ENCODE results near the gene CRTC2. TPM values are rescaled to one million over a fixed set of nuclear protein-coding genes. Genes with fewer than 3 reads are reported as not detected.
"Not testable (repeated sequence)": the region's sequence is repeated elsewhere in the genome, so short reads cannot be mapped to it uniquely, and the experiment has no call there.

Gene CRTC2
- total and polyA plus RNA-seq, 9 of the 15 experiments (the other 6 are each of a cell fraction or from before 2014, with no cell fraction given): 2.7 to 26.4 (median 10.2) TPM

DNA sequence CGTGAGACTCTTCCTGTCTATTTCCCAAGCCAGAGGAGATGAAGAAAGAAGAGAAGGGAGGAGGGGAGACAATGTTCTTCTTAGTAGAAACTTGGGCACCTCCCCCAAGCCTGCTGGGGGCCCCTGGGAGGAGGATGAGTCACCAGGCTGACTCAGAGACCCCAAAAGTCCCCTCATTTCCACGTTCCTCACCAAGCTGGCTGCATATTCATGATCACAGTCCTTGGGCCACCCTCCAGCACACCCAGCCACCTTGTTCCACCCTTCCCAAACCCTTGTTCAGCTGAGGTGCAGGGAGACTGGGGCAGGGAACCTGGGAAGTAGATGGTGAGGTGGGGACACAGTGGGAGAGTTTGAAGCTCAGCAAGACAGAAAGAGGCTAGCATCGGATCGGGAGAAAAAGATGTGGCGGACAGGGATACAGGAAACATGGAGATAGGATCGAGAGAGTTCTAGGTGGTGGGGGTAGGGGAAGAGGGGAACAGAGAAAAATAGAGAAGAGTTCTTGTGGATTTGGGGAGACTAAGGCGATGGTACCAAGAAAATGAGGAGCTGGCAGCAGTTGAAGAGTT is 27.0 kb upstream of the CRTC2 start (continued):
- no peak for TF ChIP-seq POLR2H (tag; IDR thresholded peaks at IDR 0.05; ENCODE audit: low read depth)
- no peak for TF ChIP-seq KLF13 (tag; IDR thresholded peaks at IDR 0.05; ENCODE audit: borderline replicate concordance, low read depth)
- TF ChIP-seq ZNF431 (CRISPR knock-in tag; IDR thresholded peaks at IDR 0.05): no peak
- peak; percentile 67; the same call in 1 of the 2 replicates for TF ChIP-seq GATAD2A (IDR thresholded peaks at IDR 0.05)
- TF ChIP-seq KHSRP (IDR thresholded peaks at IDR 0.05): no peak
- 0 out of 2 replicates have a peak, but pooled peaks have one; percentile 40 for TF ChIP-seq MTA1 (IDR thresholded peaks at IDR 0.05; ENCODE audit: borderline replicate concordance)

DNA sequence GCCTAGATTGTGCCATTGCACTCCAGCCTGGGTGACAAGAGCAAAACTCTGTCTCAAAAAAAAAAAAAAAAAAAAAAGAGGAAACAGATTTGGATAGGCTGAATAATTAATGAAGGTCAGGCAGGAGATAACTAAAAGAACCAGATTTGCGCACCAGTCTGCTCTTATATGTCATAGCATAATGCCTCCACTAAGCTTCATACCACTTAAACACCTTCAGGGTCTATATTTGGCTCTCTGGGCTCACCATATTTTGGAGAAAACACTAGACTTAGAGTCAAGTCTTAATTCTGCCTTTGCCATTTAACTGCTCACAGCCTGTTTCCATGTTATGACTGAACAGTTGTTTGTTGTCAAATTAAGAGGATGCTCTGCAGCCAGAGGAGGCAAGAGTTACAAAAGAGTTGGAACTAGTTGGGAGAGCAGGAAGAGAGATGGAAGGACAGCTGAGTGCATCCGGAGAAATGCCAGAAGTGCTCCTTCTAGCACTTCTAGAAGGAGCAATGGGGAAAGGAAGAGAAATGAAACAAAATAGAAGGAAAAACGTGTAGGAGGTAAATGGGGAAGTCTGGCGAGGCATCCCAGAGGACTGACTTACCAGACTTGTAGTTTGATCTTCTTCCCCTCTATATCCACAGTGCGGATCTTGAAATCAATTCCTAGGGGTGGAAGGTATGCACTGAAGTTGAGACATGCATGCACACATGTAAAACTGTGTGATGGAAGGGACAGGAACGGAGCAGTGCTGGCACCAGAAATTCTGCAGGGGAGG is 25.9 kb upstream of the CRTC2 start:
- POLR2A ChIA-PET: interaction anchor here (0.6 to 1.8 kb wide), 3 partner anchors 10 to 120 kb away, joined by 3 to 6 read pairs (median 5); partner anchors contain the start of gene DENND4B
- Histone ChIP-seq H3K4me3 (peak overlapping the region; percentile 55; the same call in 1 of the 2 replicates), H3K79me2 (ENCODE audit: control insufficient read depth, insufficient read depth, low read length) (peaks cover 15% of the 10 kb centered on the region), H3K9me1 (ENCODE audit: control insufficient read depth, insufficient read depth, low read length) (no peaks in the 10 kb centered on the region), H4K20me1 (replicated peaks; ENCODE audit: control insufficient read depth, insufficient read depth, low read length) (no peaks in the 10 kb centered on the region), H3K4me2 (ENCODE audit: insufficient read depth, low read length) (peak overlapping the region; percentile 94), H3K36me3 (ENCODE audit: control insufficient read depth, insufficient read depth, low read length) (peaks cover 21% of the 10 kb centered on the region; the same call in 2 of the 3 replicates), H3K27me3 (ENCODE audit: control insufficient read depth in 2 of 2, insufficient read depth in 2 of 2, low read length in 2 of 2) (no peaks in the 10 kb centered on the region), H2AFZ (ENCODE audit: low read depth, low read length) (no peak overlapping the region), H3K4me1 (replicated peaks in 1 of 2; ENCODE audit: control insufficient read depth in 2 of 2, insufficient read depth in 2 of 2, low read length in 2 of 2) (peaks cover 5 to 15% of the 10 kb centered on the region in 2 experiments; a peak in 4 of 5 replicates), H3K9ac (ENCODE audit: insufficient read depth in 1 of 2, low read depth in 2 of 2, low read length in 2 of 2) (peak overlapping the region in 1 of 2 experiments; percentile 89; a peak in 3 of 4 replicates), H3K9me3 (replicated peaks; ENCODE audit: control insufficient read depth, insufficient read depth, low read depth, low read length) (no peaks in the 10 kb centered on the region), H3K27ac (ENCODE audit: extremely low read depth, low read depth, low read length) (no peak overlapping the region; the same call in 2 of the 3 replicates)
- DNase-seq (ENCODE audit: extremely low read depth in 1 of 4, low spot score in 3 of 4) (no peak), ATAC-seq (no peak), FAIRE-seq (no peak)
- CTCF ChIA-PET (ENCODE audit: low intra/inter-chr PET ratio): no interaction called here
- intact Hi-C loops (cut with micrococcal nuclease) (loop anchor here (10.0 kb wide), 1 partner anchor 630 kb away; the partner anchor contains the start of gene S100A9), in situ Hi-C loops (cut with MboI) (loop anchor here (10.0 kb wide), 1 partner anchor 480 kb away; no protein-coding TSS in a partner anchor)
- WGBS (ENCODE audit: insufficient coverage, low coverage, missing lambda C conversion rate): 52% methylated on average over 6 of the region's 6 CpGs
- BruUV-seq (replicated peaks): no TSS peak
- TF ChIP-seq TAF7 (tag; IDR thresholded peaks at IDR 0.05): no peak
- TF ChIP-seq SPI1 (IDR thresholded peaks at IDR 0.05; ENCODE audit: borderline replicate concordance, low read depth, low read length): 0 out of 2 replicates have a peak, but pooled peaks have one; percentile 31
- TF ChIP-seq HMG20A (CRISPR knock-in tag; conservative IDR thresholded peaks at IDR 0.05): no peak

DNA sequence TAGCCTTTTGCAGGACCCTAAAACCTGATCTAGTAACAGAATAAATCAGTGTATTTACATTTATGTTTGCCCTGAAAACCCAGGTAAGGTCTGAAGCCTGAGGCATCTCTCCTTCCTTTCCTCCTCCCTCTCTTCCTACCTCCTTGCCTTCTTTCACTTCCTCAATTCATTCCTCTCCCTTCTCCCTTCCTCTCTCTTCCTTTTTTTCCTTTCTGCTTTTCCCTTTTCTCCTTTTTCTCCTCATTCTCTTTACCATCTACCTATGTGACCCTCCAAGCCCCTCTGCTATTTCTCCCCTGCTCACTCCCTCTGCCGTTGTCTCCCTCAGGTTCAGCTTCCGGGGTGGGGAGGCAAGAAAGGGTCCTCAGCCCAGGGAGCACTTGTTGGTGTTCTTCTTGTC is 23.3 kb upstream of the CRTC2 start:
- H3K9ac ChIP-seq (ENCODE audit: insufficient read depth in 1 of 2, low read depth in 2 of 2, low read length in 2 of 2); DNase-seq (ENCODE audit: extremely low read depth in 1 of 4, low spot score in 3 of 4); H3K9me1 ChIP-seq (ENCODE audit: control insufficient read depth, insufficient read depth, low read length); H3K9me3 ChIP-seq (replicated peaks; ENCODE audit: control insufficient read depth, insufficient read depth, low read depth, low read length); H3K27ac ChIP-seq (ENCODE audit: extremely low read depth, low read depth, low read length); CTCF ChIA-PET (ENCODE audit: low intra/inter-chr PET ratio); H3K4me2 ChIP-seq (ENCODE audit: insufficient read depth, low read length); H2AFZ ChIP-seq (ENCODE audit: low read depth, low read length); ATAC-seq; H4K20me1 ChIP-seq (replicated peaks; ENCODE audit: control insufficient read depth, insufficient read depth, low read length); FAIRE-seq; H3K27me3 ChIP-seq (ENCODE audit: control insufficient read depth in 2 of 2, insufficient read depth in 2 of 2, low read length in 2 of 2); H3K4me3 ChIP-seq: not testable (repeated sequence)
- TSS peak; percentile 85 for BruUV-seq (replicated peaks)
- intact Hi-C loops (cut with micrococcal nuclease) (loop anchor here (10.0 kb wide), 1 partner anchor 627 kb away; the partner anchor contains the start of gene S100A9), in situ Hi-C loops (cut with MboI) (loop anchor here (10.0 kb wide), 1 partner anchor 477 kb away; no protein-coding TSS in a partner anchor)
- peaks cover 21% of the 10 kb centered on the region; the same call in 2 of the 3 replicates for H3K36me3 ChIP-seq (ENCODE audit: control insufficient read depth, insufficient read depth, low read length)
- WGBS (ENCODE audit: insufficient coverage, low coverage, missing lambda C conversion rate): 90% methylated on average over 2 of the region's 2 CpGs
- POLR2A ChIA-PET: interaction anchor here (1.2 to 1.4 kb wide), 2 partner anchors 9 kb away, joined by 3 to 9 read pairs; partner anchors contain the start of gene RPS27
- H3K79me2 ChIP-seq (ENCODE audit: control insufficient read depth, insufficient read depth, low read length): peaks cover 39% of the 10 kb centered on the region
- peaks cover 11 to 24% of the 10 kb centered on the region in 2 experiments; a peak in 4 of 5 replicates for H3K4me1 ChIP-seq (replicated peaks in 1 of 2; ENCODE audit: control insufficient read depth in 2 of 2, insufficient read depth in 2 of 2, low read length in 2 of 2)

Measured in K562 (cell line).